GM21786 (cell line): ENCODE measurements around the gene TOMM6.

Experiments
- ATAC-seq: cut with Tn5 transposase; IDR thresholded peaks from one replicate; pipeline ENCODE4 v1.9.1; 2021; ENCODE audit not compliant: unreplicated experiment

The TOMM6 gene

DNA sequence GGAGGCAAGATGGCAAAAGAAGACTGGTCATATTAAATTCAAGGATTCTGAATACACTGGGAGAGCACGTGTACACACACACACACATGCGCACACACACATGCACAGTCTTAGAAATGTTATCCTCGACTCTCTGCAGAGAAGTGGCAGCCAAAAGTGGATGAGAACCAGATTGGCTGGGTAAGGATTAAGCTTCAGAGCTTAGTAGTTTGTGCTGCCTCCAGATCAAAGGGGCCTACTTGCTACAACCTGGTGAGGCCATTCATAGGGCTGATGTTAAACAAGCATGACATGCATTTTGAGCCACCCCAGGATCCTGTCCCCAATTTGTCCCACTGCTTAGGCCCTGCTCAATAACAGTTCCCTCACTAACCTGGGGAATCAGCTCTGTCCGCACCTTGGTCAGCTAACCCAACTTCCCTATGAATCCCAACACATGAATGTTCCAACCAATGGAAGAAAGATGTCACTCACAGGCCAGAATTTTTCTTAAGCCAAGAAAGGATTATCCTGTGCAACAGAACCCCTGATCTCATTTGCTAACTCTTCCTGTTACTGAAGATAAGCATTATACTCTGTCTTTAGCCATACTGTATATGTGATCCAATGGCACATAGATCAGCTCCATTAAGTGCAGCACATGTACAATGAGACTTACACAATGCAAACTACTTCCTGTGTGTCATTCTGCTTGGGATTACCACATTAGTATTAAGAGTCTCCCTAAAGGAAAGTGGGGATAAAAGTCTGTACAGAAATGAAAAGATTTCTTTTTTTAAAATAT lies 31.0 kb downstream of the TOMM6 start:
- ATAC-seq: no peak

DNA sequence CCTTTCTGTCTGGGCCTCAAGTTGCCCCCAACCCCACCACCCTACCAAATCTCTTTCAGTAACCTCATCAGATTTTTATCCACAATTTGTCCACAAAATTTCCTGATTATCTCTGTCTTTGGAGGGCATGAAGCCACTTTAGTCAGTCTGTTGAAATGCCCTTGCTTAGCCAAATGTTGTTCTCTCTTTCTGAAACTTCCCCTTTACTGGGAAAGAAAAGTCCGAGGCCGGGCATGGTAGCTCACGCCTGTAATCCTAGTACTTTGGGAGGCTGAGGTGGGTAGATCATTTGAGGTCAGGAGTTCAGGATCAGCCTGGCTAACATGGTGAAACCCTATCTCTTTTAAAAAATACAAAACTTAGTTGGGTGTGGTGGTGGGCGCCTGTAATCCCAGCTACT lies 33.8 kb downstream of the TOMM6 start:
- no peak for ATAC-seq

DNA sequence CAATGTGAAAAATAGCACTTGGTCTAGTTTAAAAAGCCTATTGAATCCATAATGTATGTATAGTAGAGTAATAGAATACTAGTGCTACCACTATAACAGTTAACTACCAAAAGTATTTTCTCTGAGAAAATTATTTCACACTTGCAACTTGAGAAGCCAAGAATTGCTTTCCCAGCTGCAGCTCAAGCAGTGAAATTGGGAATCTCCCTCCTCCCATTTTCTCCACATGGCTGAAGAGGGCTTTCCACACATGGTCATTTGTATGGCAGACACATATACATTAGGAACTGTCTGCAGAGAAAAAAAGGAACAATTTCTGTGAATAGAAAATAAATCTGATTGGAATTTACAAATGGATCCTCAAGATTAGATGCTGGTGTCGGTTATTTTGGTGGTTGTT lies 34.5 kb downstream of the TOMM6 start:
- no peak for ATAC-seq

DNA sequence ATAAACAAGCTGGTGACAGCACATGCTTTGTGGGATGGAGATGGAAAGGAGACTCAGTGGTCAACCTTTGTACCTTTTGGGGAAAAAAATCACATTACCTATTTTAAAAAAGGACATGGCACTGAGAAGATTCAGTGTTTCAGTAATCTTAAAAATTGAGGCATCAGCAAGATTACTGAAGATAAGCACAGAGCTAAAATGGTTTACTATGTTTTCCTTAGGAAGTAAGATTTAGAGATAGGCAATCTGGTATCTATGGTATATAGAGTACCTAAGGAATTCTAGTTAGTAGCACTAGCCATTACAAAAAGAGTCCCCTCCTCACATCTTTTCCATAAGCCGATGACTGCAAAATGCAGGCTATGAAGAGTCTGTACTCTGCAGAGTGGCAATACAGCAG lies 35.7 kb downstream of the TOMM6 start:
- ATAC-seq: no peak

DNA sequence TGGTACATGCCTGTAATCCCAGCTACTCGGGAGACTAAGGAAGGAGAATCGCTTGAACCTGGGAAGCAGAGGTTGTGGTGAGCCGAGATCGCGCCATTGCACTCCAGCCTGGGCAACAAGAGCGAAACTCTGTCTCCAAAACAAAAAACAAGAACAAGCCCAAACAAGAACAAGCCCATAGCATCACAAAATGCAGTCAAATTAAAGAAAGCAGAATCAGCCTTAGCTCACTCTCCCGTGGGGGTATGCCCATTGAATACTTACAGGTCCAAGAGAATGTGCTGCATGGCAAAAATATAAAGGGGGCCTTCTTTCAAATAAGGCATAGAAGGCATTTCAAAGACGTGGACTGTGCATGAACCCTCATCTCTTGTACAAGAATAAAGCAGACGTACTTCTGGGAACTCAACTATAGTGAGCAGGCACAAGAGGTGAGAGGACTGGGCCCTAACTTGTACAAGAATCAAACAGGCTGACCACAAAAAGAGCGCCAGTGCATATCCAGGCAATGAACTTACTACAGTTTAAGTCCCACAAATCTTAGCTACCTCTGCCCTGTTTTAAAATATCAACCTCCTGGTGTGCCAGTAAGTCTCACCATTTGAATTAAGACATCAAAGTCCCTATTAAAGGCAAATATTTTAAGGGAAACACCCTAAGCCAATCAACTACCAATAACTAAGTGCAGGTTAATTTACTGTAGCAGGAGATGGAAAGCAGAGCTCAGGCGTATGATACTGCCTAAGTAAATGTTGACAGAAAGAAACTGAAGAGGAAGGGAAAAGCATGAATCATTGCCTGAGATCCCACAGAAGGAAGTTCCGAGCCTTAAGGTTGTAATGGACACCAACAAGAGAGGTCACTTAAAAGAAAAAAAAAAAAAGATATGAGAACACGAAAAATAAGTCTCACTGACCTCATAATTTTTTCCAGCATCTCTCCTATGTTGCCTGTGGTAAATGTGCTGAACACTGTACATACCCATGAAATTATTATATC lies 37.4 kb downstream of the TOMM6 start:
- ATAC-seq: no peak

DNA sequence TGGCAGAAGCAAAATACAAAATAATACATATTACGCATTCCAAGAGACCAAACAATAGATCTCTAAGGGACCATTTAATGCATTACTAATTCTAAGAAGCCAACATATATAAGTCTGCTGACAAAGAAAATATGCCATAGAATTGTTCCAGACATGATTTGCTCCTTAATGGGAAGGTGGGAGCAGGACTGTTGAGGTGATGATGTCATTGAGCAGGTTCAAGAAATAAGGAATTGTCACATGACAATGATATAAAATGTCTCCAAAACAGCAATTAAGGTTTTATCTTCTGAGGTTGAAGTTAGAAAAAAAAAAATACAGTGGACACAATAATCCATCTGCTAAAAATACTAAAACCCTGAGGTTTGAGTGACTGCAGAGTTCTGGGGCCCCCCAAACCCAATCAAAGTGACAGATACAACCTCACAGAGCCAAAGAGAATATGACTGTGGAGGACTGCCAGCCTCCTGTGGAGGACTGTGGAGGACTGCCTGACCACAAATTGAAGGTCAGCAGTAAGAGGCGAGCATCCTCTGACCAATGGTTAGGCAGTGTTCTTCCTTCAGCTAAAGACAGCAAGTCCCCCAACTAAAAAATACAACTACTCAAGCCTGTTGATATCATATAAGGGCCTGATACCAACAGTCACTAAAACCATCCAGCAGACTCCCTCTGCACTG lies 39.0 kb downstream of the TOMM6 start:
- ATAC-seq: no peak

DNA sequence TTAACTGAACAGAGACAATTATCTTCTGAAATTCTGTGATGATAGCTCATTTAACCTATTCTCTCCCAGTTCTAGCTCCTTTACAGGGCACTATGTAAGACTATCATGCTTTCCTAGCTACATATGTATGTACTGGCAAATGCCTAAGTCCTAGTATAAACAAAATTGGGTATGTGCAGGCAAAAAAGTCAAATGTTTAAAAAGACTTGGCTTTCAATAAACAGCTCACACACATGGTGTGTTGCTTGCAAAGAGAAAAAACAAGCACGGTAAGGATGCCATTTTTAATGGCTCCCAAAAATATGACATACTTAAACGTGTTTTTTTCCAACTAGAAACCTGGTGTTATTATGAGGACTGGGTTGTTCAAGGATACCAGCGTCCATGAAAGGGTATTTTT lies 44.8 kb downstream of the TOMM6 start:
- no peak for ATAC-seq

DNA sequence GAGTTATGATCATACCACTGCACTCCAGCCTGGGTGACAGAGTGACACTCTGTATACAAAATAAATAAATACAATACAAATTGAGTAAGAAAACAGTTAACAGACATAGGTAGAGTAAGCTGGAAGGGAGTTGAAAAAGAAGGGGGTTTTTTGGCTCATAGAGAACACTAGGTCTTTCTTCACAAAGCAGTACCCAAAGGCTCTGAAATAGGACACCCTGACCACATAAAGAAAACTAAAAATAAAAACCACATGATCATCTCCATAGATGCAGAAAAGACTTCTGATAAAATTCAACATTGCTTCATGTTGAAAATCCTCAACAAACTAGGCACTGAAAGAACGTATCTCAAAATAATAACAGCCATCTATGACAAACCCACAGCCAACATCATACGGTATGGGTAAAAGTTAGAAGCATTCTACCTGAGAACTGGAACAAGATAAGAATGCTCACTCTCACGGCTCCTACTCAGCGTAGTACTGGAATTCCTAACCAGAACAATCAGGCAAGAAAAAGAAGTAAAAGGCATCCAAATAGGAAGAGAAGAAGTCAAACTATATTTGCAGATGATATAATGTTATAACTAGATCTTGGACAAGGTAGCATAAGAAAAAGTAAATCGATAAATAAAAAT lies 48.6 kb downstream of the TOMM6 start:
- ATAC-seq: no peak

DNA sequence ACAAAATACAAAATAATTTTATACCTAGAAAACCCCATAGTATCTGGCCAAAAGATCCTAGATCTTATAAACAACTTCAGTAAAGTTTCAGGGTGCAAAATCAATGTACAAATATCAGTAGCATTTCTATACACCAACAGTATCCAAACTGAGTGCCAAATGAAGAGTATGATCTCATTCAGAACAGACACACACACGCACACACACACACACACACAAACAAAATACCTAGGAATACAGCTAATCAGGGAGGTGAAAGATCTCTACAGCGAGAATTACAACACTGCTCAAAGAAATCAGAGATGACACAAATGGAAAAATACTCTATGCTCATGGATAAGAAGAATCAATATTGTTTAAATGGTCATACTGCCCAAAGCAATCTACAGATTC lies 49.2 kb downstream of the TOMM6 start:
- no peak for ATAC-seq
